ENCODE data around the gene LDB3. TPM values are rescaled to one million over a fixed set of nuclear protein-coding genes. Genes with fewer than 3 reads are reported as not detected.

The LDB3 gene
- polyA plus RNA-seq, 2 of the 4 experiments (the other 2 are of a cell fraction), result 0.13 TPM

DNA sequence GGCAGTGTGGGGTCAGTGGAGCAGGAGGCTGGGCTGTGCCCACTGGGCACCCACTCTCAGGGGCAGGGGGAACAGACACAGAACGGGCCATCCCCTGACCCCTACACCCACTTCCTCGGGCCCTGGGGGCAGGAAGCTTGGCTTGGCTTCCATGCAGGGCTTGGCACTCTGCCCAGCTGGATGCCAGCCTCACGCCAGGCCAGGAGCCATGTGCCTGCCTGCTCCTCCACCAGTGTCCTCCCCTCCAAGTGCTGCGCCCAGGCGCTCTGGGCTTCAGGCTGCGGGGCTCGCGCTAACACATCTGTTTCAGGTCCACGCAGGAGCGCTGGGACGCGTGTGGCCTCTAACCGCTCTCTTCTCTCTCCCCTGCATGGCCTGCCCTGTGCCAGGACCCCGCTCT is 12.7 kb downstream of the LDB3 start:
- Histone ChIP-seq H3K4me3 (no peak overlapping the region), H3K27ac (no peak overlapping the region), H3K9me3 (no peaks in the 10 kb centered on the region), H3K4me1 (no peaks in the 10 kb centered on the region), H3K4me2 (no peak overlapping the region)
- CTCF ChIA-PET, result interaction anchor here (0.8 to 2.6 kb wide), 4 partner anchors 13 to 219 kb away, joined by 3 to 9 read pairs (median 4); no protein-coding TSS in a partner anchor
- TF ChIP-seq EHMT2 (IDR thresholded peaks at IDR 0.05; ENCODE audit: low read depth) (no peak), FOSL2 (IDR thresholded peaks at IDR 0.05) (no peak), FOSL2 (CRISPR knock-in tag; IDR thresholded peaks at IDR 0.05) (no peak)
- ATAC-seq, result no peak
- DNase-seq (ENCODE audit: low read depth in 1 of 2, low spot score in 1 of 2), result no peak
- WGBS (ENCODE audit: missing lambda C conversion rate), result 74% methylated on average over 11 of the region's 14 CpGs
- FAIRE-seq, result no peak
- POLR2A ChIA-PET, result no interaction called here

DNA sequence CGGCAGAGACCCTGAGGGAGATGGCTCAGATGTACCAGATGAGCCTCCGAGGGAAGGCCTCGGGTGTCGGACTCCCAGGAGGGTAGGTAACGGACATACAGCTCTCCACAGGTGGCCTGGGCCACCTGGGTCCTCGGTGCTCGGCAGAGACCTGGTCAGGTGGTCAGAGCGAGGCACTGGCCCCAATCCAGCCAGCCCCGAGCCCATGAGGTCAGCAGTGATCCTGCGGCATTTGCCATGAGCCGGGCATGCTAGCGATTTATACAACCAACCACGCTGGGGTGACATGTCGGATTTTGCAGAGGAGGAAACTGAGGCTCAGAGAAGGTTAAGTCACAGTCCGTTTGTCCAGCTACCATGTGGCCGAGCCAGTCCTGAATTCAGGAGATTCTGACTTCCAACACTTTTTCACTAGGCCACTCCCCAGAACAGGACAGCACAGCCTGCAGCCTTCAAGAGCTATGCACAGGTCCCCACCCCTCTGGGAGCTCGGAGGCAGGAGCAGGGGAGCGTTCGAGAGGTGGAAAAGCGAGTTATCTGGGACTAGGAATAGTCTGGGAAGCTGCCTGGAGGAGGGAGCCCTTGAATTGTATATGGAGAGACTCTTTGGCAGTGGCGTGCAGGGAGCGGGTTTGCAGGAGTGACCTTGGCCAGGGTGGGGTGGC is 13.5 kb downstream of the LDB3 start:
- ChIA-PET CTCF (interaction anchor here (0.8 to 2.6 kb wide), 4 partner anchors 12 to 218 kb away, joined by 3 to 9 read pairs (median 6); no protein-coding TSS in a partner anchor), POLR2A (no interaction called here)
- no peak for TF ChIP-seq RNF2 (IDR thresholded peaks at IDR 0.05; ENCODE audit: borderline replicate concordance, low read depth)
- no peak for TF ChIP-seq HOXA7 (CRISPR knock-in tag; IDR thresholded peaks at IDR 0.05)
- TF ChIP-seq POLR2A (IDR thresholded peaks at IDR 0.05; ENCODE audit: low read length), result no peak
- no peak for TF ChIP-seq EP300 (IDR thresholded peaks at IDR 0.05)
- TF ChIP-seq, protein P1, sequence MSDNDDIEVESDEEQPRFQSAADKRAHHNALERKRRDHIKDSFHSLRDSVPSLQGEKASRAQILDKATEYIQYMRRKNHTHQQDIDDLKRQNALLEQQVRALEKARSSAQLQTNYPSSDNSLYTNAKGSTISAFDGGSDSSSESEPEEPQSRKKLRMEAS (IDR thresholded peaks at IDR 0.05), result no peak
- TF ChIP-seq TFCP2L1 (CRISPR knock-in tag; IDR thresholded peaks at IDR 0.05), result no peak
- TF ChIP-seq, protein P2, sequence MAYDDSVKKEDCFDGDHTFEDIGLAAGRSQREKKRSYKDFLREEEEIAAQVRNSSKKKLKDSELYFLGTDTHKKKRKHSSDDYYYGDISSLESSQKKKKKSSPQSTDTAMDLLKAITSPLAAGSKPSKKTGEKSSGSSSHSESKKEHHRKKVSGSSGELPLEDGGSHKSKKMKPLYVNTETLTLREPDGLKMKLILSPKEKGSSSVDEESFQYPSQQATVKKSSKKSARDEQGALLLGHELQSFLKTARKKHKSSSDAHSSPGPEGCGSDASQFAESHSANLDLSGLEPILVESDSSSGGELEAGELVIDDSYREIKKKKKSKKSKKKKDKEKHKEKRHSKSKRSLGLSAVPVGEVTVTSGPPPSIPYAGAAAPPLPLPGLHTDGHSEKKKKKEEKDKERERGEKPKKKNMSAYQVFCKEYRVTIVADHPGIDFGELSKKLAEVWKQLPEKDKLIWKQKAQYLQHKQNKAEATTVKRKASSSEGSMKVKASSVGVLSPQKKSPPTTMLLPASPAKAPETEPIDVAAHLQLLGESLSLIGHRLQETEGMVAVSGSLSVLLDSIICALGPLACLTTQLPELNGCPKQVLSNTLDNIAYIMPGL (CRISPR knock-in tag; IDR thresholded peaks at IDR 0.05; ENCODE audit: borderline replicate concordance), result no peak
- no peak for TF ChIP-seq HDAC2 (IDR thresholded peaks at IDR 0.05)
- no peak for TF ChIP-seq ESRRA (IDR thresholded peaks at IDR 0.05; ENCODE audit: borderline replicate concordance, low read length)
- TF ChIP-seq, protein P3, sequence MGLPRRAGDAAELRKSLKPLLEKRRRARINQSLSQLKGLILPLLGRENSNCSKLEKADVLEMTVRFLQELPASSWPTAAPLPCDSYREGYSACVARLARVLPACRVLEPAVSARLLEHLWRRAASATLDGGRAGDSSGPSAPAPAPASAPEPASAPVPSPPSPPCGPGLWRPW (IDR thresholded peaks at IDR 0.05), result no peak
- no peak for TF ChIP-seq SREBF2 (IDR thresholded peaks at IDR 0.05)
- H3K4me3 ChIP-seq, result no peak overlapping the region
- H3K4me1 ChIP-seq, result no peaks in the 10 kb centered on the region
- H3K4me2 ChIP-seq, result no peak overlapping the region
- WGBS (ENCODE audit: missing lambda C conversion rate), result 78% methylated on average over 18 of the region's 22 CpGs
- FAIRE-seq (no peak), DNase-seq (ENCODE audit: low read depth in 1 of 2, low spot score in 1 of 2) (no peak), ATAC-seq (no peak)
- H3K9me3 ChIP-seq, result no peaks in the 10 kb centered on the region
- no peak overlapping the region for H3K27ac ChIP-seq

DNA sequence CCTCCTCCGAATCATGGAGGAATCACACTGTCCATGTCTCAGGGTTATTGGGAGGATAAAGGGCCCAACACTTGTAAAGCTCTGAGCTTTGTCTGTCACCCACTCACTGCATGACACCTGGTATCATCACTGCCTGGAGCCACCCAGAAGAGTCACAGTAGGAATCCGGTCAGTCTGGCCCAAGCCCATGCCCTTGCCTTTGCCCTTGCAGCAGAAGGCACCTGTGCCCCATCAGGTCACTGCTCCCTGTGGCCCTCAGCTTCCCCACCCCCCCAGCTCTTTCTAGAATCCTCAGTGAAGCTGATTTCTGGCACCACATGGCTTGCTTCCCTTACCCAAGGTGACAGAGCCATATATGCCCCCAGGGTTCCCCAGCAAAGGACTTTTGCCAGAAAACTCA is 14.4 kb downstream of the LDB3 start:
- no peaks in the 10 kb centered on the region for H3K4me1 ChIP-seq
- no peak overlapping the region for H3K4me3 ChIP-seq
- ATAC-seq (no peak), FAIRE-seq (no peak), DNase-seq (ENCODE audit: low read depth in 1 of 2, low spot score in 1 of 2) (no peak)
- H3K4me2 ChIP-seq, result no peak overlapping the region
- no peaks in the 10 kb centered on the region for H3K9me3 ChIP-seq
- TF ChIP-seq CEBPB (IDR thresholded peaks at IDR 0.05), result no peak
- no peak for TF ChIP-seq MYC (IDR thresholded peaks at IDR 0.05; ENCODE audit: borderline replicate concordance, low read length)
- no peak for TF ChIP-seq EHMT2 (IDR thresholded peaks at IDR 0.05; ENCODE audit: low read depth)
- TF ChIP-seq ZNF302 (CRISPR knock-in tag; IDR thresholded peaks at IDR 0.05), result no peak
- no peak for TF ChIP-seq POLR2A (IDR thresholded peaks at IDR 0.05; ENCODE audit: low read length)
- no peak for TF ChIP-seq TFCP2L1 (CRISPR knock-in tag; IDR thresholded peaks at IDR 0.05)
- no peak for TF ChIP-seq ESRRA (IDR thresholded peaks at IDR 0.05; ENCODE audit: borderline replicate concordance, low read length)
- no peak for TF ChIP-seq RARB (CRISPR knock-in tag; IDR thresholded peaks at IDR 0.05)
- POLR2A ChIA-PET, result no interaction called here
- WGBS (ENCODE audit: missing lambda C conversion rate), result 46% methylated on average over 2 of the region's 2 CpGs
- no peak overlapping the region for H3K27ac ChIP-seq
- CTCF ChIA-PET, result interaction anchor here (1.0 to 2.6 kb wide), 7 partner anchors 11 to 283 kb away, joined by 3 to 9 read pairs (median 5); no protein-coding TSS in a partner anchor

Measured in A549 (cell line).